ENCODE data around the gene CCBE1. TPM values are rescaled to one million over a fixed set of nuclear protein-coding genes. Genes with fewer than 3 reads are reported as not detected.

CCBE1 gene
- total and polyA plus RNA-seq, 10 donors, result 0.06 to 0.93 (median 0.23) TPM

DNA sequence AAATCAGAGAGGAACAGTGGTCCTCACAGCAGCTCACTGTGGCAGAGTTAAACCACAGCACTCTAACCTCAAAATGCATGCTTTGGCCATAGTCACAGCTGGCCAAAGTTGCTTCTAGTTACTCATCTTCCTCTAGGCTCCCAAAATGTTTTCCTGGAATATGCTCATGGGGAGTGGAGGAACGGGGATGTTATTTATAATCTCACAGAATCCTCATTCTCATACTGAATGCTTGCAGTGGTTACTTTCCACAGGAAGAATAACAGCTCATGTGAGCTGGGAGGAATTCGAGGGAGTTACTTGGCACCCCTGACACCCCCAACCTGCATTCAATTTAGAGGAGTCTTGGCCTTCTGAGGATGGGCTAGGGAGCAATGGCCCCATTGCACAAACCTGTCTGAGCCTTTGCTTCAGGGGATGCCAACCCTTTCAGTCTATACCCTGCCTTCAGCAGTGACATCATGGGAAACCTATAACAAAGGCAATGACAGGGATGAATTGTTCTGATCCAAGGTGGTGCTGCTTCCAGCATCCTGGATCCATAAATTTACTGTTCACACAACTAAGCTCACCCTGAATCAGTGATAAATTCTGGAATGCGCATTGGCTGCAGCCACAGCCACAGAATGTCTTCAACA lies 22.4 kb upstream of the CCBE1 start:
- Histone ChIP-seq H3K27ac (no peak overlapping the region), H3K9me3 (no peaks in the 10 kb centered on the region), H3K4me1 (no peaks in the 10 kb centered on the region), H3K4me3 (no peak overlapping the region), H3K36me3 (no peaks in the 10 kb centered on the region), H3K27me3 (replicated peaks in 1 of 7) (no peaks in the 10 kb centered on the region)
- TF ChIP-seq POLR2A (IDR thresholded peaks at IDR 0.05) (no peak), POLR2AphosphoS5 (IDR thresholded peaks at IDR 0.05) (no peak)
- TF ChIP-seq, protein P1, sequence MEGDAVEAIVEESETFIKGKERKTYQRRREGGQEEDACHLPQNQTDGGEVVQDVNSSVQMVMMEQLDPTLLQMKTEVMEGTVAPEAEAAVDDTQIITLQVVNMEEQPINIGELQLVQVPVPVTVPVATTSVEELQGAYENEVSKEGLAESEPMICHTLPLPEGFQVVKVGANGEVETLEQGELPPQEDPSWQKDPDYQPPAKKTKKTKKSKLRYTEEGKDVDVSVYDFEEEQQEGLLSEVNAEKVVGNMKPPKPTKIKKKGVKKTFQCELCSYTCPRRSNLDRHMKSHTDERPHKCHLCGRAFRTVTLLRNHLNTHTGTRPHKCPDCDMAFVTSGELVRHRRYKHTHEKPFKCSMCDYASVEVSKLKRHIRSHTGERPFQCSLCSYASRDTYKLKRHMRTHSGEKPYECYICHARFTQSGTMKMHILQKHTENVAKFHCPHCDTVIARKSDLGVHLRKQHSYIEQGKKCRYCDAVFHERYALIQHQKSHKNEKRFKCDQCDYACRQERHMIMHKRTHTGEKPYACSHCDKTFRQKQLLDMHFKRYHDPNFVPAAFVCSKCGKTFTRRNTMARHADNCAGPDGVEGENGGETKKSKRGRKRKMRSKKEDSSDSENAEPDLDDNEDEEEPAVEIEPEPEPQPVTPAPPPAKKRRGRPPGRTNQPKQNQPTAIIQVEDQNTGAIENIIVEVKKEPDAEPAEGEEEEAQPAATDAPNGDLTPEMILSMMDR (IDR thresholded peaks at IDR 0.05 in 8 of 11, conservative IDR thresholded peaks at IDR 0.05 in 3 of 11), result no peak
- intact Hi-C loops (cut with DNase I; ENCODE audit: low total_unique reads), result no loop called here
- WGBS, 5 donors, result 61 to 76% (median 72%) methylated on average over 3 of the region's 3 CpGs
- no peak for DNase-seq

DNA sequence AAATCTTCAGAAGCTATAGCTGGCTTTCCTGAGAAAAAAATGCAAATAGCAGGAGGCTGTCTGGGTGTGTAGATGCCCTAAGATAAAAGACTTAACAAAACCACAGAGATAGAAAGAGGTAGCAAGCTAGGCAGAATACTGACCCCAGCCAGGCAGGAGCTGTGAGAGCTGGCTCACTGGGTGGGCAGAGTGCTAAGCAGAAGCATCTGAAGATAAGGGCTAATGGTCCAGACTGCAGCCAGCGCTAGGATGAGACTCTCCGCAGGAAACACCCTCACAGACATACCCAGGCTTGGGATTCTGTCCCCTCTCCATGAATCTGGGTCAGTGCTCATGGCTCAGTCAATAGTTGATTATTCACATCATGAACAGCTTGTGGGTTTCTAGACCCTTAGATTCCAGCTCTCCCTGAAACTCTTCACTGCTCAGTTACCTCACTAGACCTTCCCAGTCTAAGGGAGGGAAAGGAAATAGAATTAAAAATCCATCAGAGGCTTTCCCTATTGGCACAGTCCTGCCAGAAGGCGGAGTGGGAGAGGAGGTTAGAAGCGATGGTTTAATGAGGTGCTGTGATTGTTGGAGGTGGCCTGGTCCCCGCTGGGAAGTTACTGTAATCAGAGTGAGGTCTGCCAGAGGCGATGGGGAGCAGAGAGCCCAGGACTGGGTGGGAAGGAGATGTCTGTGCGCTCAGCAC lies 21.4 kb upstream of the CCBE1 start:
- 48 to 62% (median 59%) methylated on average over 7 of the region's 7 CpGs for WGBS, 5 donors
- no peaks in the 10 kb centered on the region for H3K27me3 ChIP-seq (replicated peaks in 1 of 7)
- H3K4me3 ChIP-seq, result no peak overlapping the region
- H3K36me3 ChIP-seq, result no peaks in the 10 kb centered on the region
- no peak overlapping the region for H3K27ac ChIP-seq
- H3K9me3 ChIP-seq, result no peaks in the 10 kb centered on the region
- TF ChIP-seq POLR2A (IDR thresholded peaks at IDR 0.05), result no peak
- TF ChIP-seq, protein P1 (IDR thresholded peaks at IDR 0.05 in 8 of 11, conservative IDR thresholded peaks at IDR 0.05 in 3 of 11), result no peak
- no peak for TF ChIP-seq POLR2AphosphoS5 (IDR thresholded peaks at IDR 0.05)
- DNase-seq, result no peak
- H3K4me1 ChIP-seq, result no peaks in the 10 kb centered on the region
- intact Hi-C loops (cut with DNase I; ENCODE audit: low total_unique reads), result no loop called here

DNA sequence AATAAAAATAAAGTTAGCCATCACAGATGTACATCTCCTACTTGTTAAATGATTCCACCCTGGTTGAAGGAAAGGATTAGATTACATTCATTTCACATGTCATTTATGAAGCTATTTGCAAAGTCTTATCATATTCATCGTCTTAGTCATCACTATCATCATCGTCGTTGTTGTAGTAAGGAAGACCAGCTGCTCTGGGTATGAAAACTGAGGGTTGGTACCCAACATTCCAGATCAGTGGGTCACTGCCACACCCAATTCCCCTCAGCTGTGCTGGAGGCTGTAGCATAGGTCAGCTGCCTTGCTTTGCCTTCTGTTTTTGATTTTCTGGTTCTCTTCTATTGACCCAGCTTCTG lies 20.9 kb upstream of the CCBE1 start:
- H3K27me3 ChIP-seq (replicated peaks in 1 of 7), result no peaks in the 10 kb centered on the region
- H3K4me3 ChIP-seq, result no peak overlapping the region
- intact Hi-C loops (cut with DNase I; ENCODE audit: low total_unique reads), result no loop called here
- H3K9me3 ChIP-seq, result no peaks in the 10 kb centered on the region
- no peaks in the 10 kb centered on the region for H3K36me3 ChIP-seq
- DNase-seq, result no peak
- 74 to 86% (median 77%) methylated on average over 3 of the region's 3 CpGs for WGBS, 5 donors
- H3K27ac ChIP-seq, result no peak overlapping the region
- no peak for TF ChIP-seq POLR2A (IDR thresholded peaks at IDR 0.05)
- TF ChIP-seq, protein P1 (IDR thresholded peaks at IDR 0.05 in 8 of 11, conservative IDR thresholded peaks at IDR 0.05 in 3 of 11), result no peak
- no peak for TF ChIP-seq POLR2AphosphoS5 (IDR thresholded peaks at IDR 0.05)
- no peaks in the 10 kb centered on the region for H3K4me1 ChIP-seq

DNA sequence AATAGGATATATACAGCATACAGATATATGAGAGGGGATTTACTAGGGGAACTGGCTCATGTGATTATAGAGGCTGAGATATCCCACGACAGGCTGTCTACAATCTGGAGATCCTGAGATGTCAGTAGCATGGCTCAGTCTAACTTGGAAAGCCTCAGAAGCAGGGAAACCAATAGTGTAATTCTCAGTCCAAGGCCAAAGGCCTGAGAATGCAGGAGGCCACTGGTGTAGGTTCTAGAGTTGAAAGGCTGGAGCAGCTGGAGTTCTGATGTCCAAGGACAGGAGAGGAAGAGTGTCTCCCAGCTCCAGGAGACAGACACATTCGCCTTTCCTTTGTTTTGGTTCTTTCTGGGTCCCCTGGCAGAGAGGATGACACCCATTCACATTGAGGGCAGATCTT lies 20.1 kb upstream of the CCBE1 start:
- TF ChIP-seq, protein P1 (IDR thresholded peaks at IDR 0.05 in 8 of 11, conservative IDR thresholded peaks at IDR 0.05 in 3 of 11), result no peak
- TF ChIP-seq POLR2AphosphoS5 (IDR thresholded peaks at IDR 0.05), result no peak
- no peak for TF ChIP-seq POLR2A (IDR thresholded peaks at IDR 0.05)
- no peak for DNase-seq
- intact Hi-C loops (cut with DNase I; ENCODE audit: low total_unique reads), result no loop called here
- no peak overlapping the region for H3K4me3 ChIP-seq
- H3K36me3 ChIP-seq, result no peaks in the 10 kb centered on the region
- H3K4me1 ChIP-seq, result no peaks in the 10 kb centered on the region
- H3K9me3 ChIP-seq, result no peaks in the 10 kb centered on the region
- 61 to 80% (median 73%) methylated on average over 2 of the region's 2 CpGs for WGBS, 5 donors
- no peak overlapping the region for H3K27ac ChIP-seq
- H3K27me3 ChIP-seq (replicated peaks in 1 of 7), result no peaks in the 10 kb centered on the region
